Activated naive CD4-positive, alpha-beta T cell treated with anti-CD3 and anti-CD28 coated beads for 36 hours (primary cell): Measurements from ENCODE around the gene CDC25B. TPM values are rescaled to one million over a fixed set of nuclear protein-coding genes. Genes with fewer than 3 reads are reported as not detected.

ENCODE experiments used
- CTCF ChIA-PET: fragments of 350-600 bp; sonication (Branson Sonifier 250); formaldehyde crosslinking; loops from one replicate; lab custom pipeline; 2021; ENCODE audit warnings: antibody characterized with exemption; lab: Charles Lee
- DNase-seq: peaks from one replicate; pipeline ENCODE4 v3.0.0-alpha.2; 2020
- H3K27ac Mint-ChIP-seq: one replicate; pipeline ENCODE4 v1.8.0; 2021; ENCODE audit warnings: mild to moderate bottlenecking, mixed read lengths
- H3K27me3 Mint-ChIP-seq: one replicate; pipeline ENCODE4 v1.8.0; 2021; ENCODE audit warnings: low read depth, mixed read lengths
- H3K36me3 Mint-ChIP-seq: one replicate; pipeline ENCODE4 v1.8.0; 2021; ENCODE audit warnings: low read depth, mixed read lengths
- H3K4me1 Mint-ChIP-seq: one replicate; pipeline ENCODE4 v1.8.0; 2021; ENCODE audit warnings: low read depth, mixed read lengths
- H3K4me3 Mint-ChIP-seq: one replicate; pipeline ENCODE4 v1.8.0; 2021; ENCODE audit warnings: mild to moderate bottlenecking, moderate library complexity, mixed read lengths
- H3K9me3 Mint-ChIP-seq: one replicate; pipeline ENCODE4 v1.8.0; 2021; ENCODE audit warnings: mixed read lengths
- intact Hi-C: fragments of 100-400 bp; cut with micrococcal nuclease; formaldehyde crosslinking; loops from one replicate; pipeline ENCODE4 v1.15.1; 2023
- total RNA-seq, 2 experiments: library from RNA; stranded (reverse); gene quantifications; one replicate each; pipeline ENCODE4 v1.2.3, GENCODE V29; 2021

CDC25B gene
- total RNA-seq, 2 experiments from 2014 or later, result 94.8 to 97.7 TPM

- no peaks in the 10 kb centered on the region for H3K27me3 Mint-ChIP-seq
- no peaks in the 10 kb centered on the region for H3K9me3 Mint-ChIP-seq
- H3K4me1 Mint-ChIP-seq, result peaks cover 7% of the 10 kb centered on the region
- DNase-seq, result no peak
- no peak overlapping the region for H3K27ac Mint-ChIP-seq
- H3K4me3 Mint-ChIP-seq, result no peak overlapping the region
- CTCF ChIA-PET, result interaction anchor here (1.1 to 3.8 kb wide), 3 partner anchors 10 to 100 kb away, joined by 3 to 23 read pairs (median 3); partner anchors contain the start of gene ADISSP
- H3K36me3 Mint-ChIP-seq, result peaks cover 13% of the 10 kb centered on the region
- intact Hi-C loops, result no loop called here
These were observed 41.9 kb upstream of the CDC25B start for GRCh38 chr20:3754276-3754630.

- Mint-ChIP-seq H3K27me3 (no peaks in the 10 kb centered on the region), H3K27ac (no peak overlapping the region), H3K36me3 (peaks cover 13% of the 10 kb centered on the region), H3K4me3 (no peak overlapping the region), H3K4me1 (peaks cover 7% of the 10 kb centered on the region), H3K9me3 (no peaks in the 10 kb centered on the region)
- intact Hi-C loops, result no loop called here
- CTCF ChIA-PET, result interaction anchor here (0.5 to 3.8 kb wide), 5 partner anchors 9 to 99 kb away, joined by 3 to 23 read pairs (median 3); partner anchors contain the start of genes ADISSP and CENPB
- DNase-seq, result no peak
These were observed 40.8 kb upstream of the CDC25B start for GRCh38 chr20:3755269-3755668.

GRCh38 chr20:3755814-3756480, 40.2 kb upstream of the CDC25B start:
- no peak overlapping the region for H3K4me3 Mint-ChIP-seq
- peaks cover 12% of the 10 kb centered on the region for H3K36me3 Mint-ChIP-seq
- peaks cover 7% of the 10 kb centered on the region for H3K4me1 Mint-ChIP-seq
- H3K27ac Mint-ChIP-seq, result no peak overlapping the region
- CTCF ChIA-PET, result interaction anchor here (0.6 to 3.8 kb wide), 4 partner anchors 13 to 320 kb away, joined by 3 to 23 read pairs (median 6); partner anchors contain the start of genes ADISSP and CENPB
- no peaks in the 10 kb centered on the region for H3K9me3 Mint-ChIP-seq
- no peak for DNase-seq
- no peaks in the 10 kb centered on the region for H3K27me3 Mint-ChIP-seq
- intact Hi-C loops, result no loop called here

- no peak overlapping the region for H3K4me3 Mint-ChIP-seq
- H3K9me3 Mint-ChIP-seq, result no peaks in the 10 kb centered on the region
- no peak for DNase-seq
- intact Hi-C loops, result no loop called here
- H3K36me3 Mint-ChIP-seq, result peaks cover 15% of the 10 kb centered on the region
- no peak overlapping the region for H3K27ac Mint-ChIP-seq
- CTCF ChIA-PET, result interaction anchor here (0.6 to 3.0 kb wide), 10 partner anchors 10 to 335 kb away, joined by 3 to 11 read pairs (median 5); partner anchors contain the start of gene ADISSP
- H3K27me3 Mint-ChIP-seq, result no peaks in the 10 kb centered on the region
- H3K4me1 Mint-ChIP-seq, result peaks cover 4% of the 10 kb centered on the region
These were observed 38.8 kb upstream of the CDC25B start for GRCh38 chr20:3757268-3757667.

- no peak overlapping the region for H3K27ac Mint-ChIP-seq
- H3K36me3 Mint-ChIP-seq, result peaks cover 15% of the 10 kb centered on the region
- DNase-seq, result no peak
- CTCF ChIA-PET, result interaction anchor here (1.2 to 3.0 kb wide), 7 partner anchors 10 to 334 kb away, joined by 3 to 11 read pairs (median 5); partner anchors contain the start of gene ADISSP
- H3K4me1 Mint-ChIP-seq, result no peaks in the 10 kb centered on the region
- no peaks in the 10 kb centered on the region for H3K27me3 Mint-ChIP-seq
- H3K9me3 Mint-ChIP-seq, result no peaks in the 10 kb centered on the region
- intact Hi-C loops, result no loop called here
- H3K4me3 Mint-ChIP-seq, result no peak overlapping the region
These were observed 37.5 kb upstream of the CDC25B start for GRCh38 chr20:3758566-3758965.

- Mint-ChIP-seq H3K27ac (no peak overlapping the region), H3K9me3 (no peaks in the 10 kb centered on the region), H3K4me3 (no peak overlapping the region), H3K27me3 (no peaks in the 10 kb centered on the region), H3K36me3 (peaks cover 15% of the 10 kb centered on the region), H3K4me1 (no peaks in the 10 kb centered on the region)
- DNase-seq, result no peak
- CTCF ChIA-PET, result interaction anchor here (1.1 to 3.0 kb wide), 4 partner anchors 9 to 95 kb away, joined by 3 to 11 read pairs (median 4); partner anchors contain the start of gene ADISSP
- intact Hi-C loops, result no loop called here
These were observed 36.7 kb upstream of the CDC25B start for GRCh38 chr20:3759316-3759823.

- Mint-ChIP-seq H3K36me3 (peaks cover 15% of the 10 kb centered on the region), H3K27me3 (no peaks in the 10 kb centered on the region), H3K4me3 (no peak overlapping the region), H3K27ac (no peak overlapping the region), H3K9me3 (no peaks in the 10 kb centered on the region), H3K4me1 (peaks cover 2% of the 10 kb centered on the region)
- CTCF ChIA-PET, result interaction anchor here (1.0 to 1.1 kb wide), 2 partner anchors 9 kb away, joined by 3 to 4 read pairs; no protein-coding TSS in a partner anchor
- no peak for DNase-seq
- intact Hi-C loops, result no loop called here
These were observed 36.2 kb upstream of the CDC25B start for GRCh38 chr20:3759884-3760283.

GRCh38 chr20:3760655-3761348, 35.3 kb upstream of the CDC25B start:
- intact Hi-C loops, result no loop called here
- H3K4me1 Mint-ChIP-seq, result peaks cover 8% of the 10 kb centered on the region
- DNase-seq, result no peak
- CTCF ChIA-PET, result interaction anchor here (1.0 to 1.1 kb wide), 2 partner anchors 8 to 10 kb away, joined by 3 to 4 read pairs; no protein-coding TSS in a partner anchor
- H3K9me3 Mint-ChIP-seq, result no peaks in the 10 kb centered on the region
- H3K27me3 Mint-ChIP-seq, result no peaks in the 10 kb centered on the region
- H3K4me3 Mint-ChIP-seq, result no peak overlapping the region
- H3K36me3 Mint-ChIP-seq, result peaks cover 15% of the 10 kb centered on the region
- H3K27ac Mint-ChIP-seq, result no peak overlapping the region

GRCh38 chr20:3763671-3764601, 32.2 kb upstream of the CDC25B start:
- peaks cover 3% of the 10 kb centered on the region for H3K36me3 Mint-ChIP-seq
- peaks cover 27% of the 10 kb centered on the region for H3K4me1 Mint-ChIP-seq
- H3K9me3 Mint-ChIP-seq, result no peaks in the 10 kb centered on the region
- no peak overlapping the region for H3K27ac Mint-ChIP-seq
- H3K27me3 Mint-ChIP-seq, result no peaks in the 10 kb centered on the region
- CTCF ChIA-PET, result interaction anchor here (1.3 to 1.5 kb wide), 2 partner anchors 9 to 13 kb away, joined by 3 to 5 read pairs; no protein-coding TSS in a partner anchor
- intact Hi-C loops, result no loop called here
- DNase-seq, result no peak
- H3K4me3 Mint-ChIP-seq, result no peak overlapping the region

GRCh38 chr20:3764659-3765058, 31.5 kb upstream of the CDC25B start:
- Mint-ChIP-seq H3K4me3 (no peak overlapping the region), H3K9me3 (no peaks in the 10 kb centered on the region), H3K36me3 (peaks cover 3% of the 10 kb centered on the region), H3K4me1 (peaks cover 32% of the 10 kb centered on the region), H3K27ac (no peak overlapping the region), H3K27me3 (no peaks in the 10 kb centered on the region)
- no peak for DNase-seq
- intact Hi-C loops, result loop anchor here (5.0 kb wide), 2 partner anchors 318 to 357 kb away; partner anchors contain the start of gene DNAAF9
- CTCF ChIA-PET, result interaction anchor here (1.3 to 1.5 kb wide), 3 partner anchors 10 to 54 kb away, joined by 3 to 5 read pairs (median 3); no protein-coding TSS in a partner anchor

GRCh38 chr20:3765171-3765882, 30.8 kb upstream of the CDC25B start:
- CTCF ChIA-PET, result interaction anchor here (0.6 to 1.3 kb wide), 4 partner anchors 14 to 827 kb away, joined by 3 to 5 read pairs (median 4); no protein-coding TSS in a partner anchor
- Mint-ChIP-seq H3K4me1 (peaks cover 33% of the 10 kb centered on the region), H3K9me3 (no peaks in the 10 kb centered on the region), H3K27ac (no peak overlapping the region), H3K4me3 (no peak overlapping the region), H3K27me3 (no peaks in the 10 kb centered on the region), H3K36me3 (peaks cover 3% of the 10 kb centered on the region)
- intact Hi-C loops, result loop anchor here (5.0 kb wide), 2 partner anchors 317 to 358 kb away; partner anchors contain the start of gene DNAAF9
- DNase-seq, result no peak
